Measurements from ENCODE around the gene BRD9.
"Not testable (repeated sequence)": the region's sequence is repeated elsewhere in the genome, so short reads cannot be mapped to it uniquely, and the experiment has no call there.

Gene BRD9

GRCh38 chr5:902129-902916, 9.7 kb upstream of the BRD9 start:
- no peak for DNase-seq

GRCh38 chr5:900781-901180, 8.2 kb upstream of the BRD9 start:
- no peak for DNase-seq

- DNase-seq = no peak
Measured at GRCh38 chr5:893711-894110, 1.1 kb upstream of the BRD9 start.

GRCh38 chr5:893137-893506, 521 bp upstream of the BRD9 start:
- DNase-seq = no peak

GRCh38 chr5:891837-892393, 686 bp downstream of the BRD9 start:
- DNase-seq = no peak

- no peak for DNase-seq
Measured at GRCh38 chr5:891117-891836, 1.3 kb downstream of the BRD9 start.

- DNase-seq = no peak
Measured at GRCh38 chr5:889075-889710, 3.4 kb downstream of the BRD9 start.

GRCh38 chr5:888638-889035, 4.0 kb downstream of the BRD9 start:
- no peak for DNase-seq

GRCh38 chr5:887947-888637, 4.5 kb downstream of the BRD9 start:
- no peak for DNase-seq

GRCh38 chr5:886716-887325, 5.8 kb downstream of the BRD9 start:
- no peak for DNase-seq

- DNase-seq = no peak
Measured at GRCh38 chr5:886036-886435, 6.6 kb downstream of the BRD9 start.

- no peak for DNase-seq
Measured at GRCh38 chr5:885529-885928, 7.1 kb downstream of the BRD9 start.

GRCh38 chr5:885127-885442, 7.5 kb downstream of the BRD9 start:
- DNase-seq = no peak

GRCh38 chr5:884345-885126, 8.1 kb downstream of the BRD9 start:
- DNase-seq = no peak

- no peak for DNase-seq
Measured at GRCh38 chr5:883475-884181, 9.0 kb downstream of the BRD9 start.

- DNase-seq = peak; percentile 7
Measured at GRCh38 chr5:882253-883183, 10.1 kb downstream of the BRD9 start.

- no peak for DNase-seq
Measured at GRCh38 chr5:881551-881935, 11.1 kb downstream of the BRD9 start.

GRCh38 chr5:880816-881550, 11.6 kb downstream of the BRD9 start:
- no peak for DNase-seq

GRCh38 chr5:878677-879076, 13.9 kb downstream of the BRD9 start:
- DNase-seq = not testable (repeated sequence)
